Breast epithelium (tissue), 3 donors: ENCODE measurements around the gene PNMT.

Experiments used
- POLR2A ChIP-seq: fragments of 450-650 bp; IDR thresholded peaks from one replicate; pipeline ENCODE4 v1.6.1; 2016; ENCODE audit warnings: antibody characterized with exemption, mild to moderate bottlenecking, moderate library complexity
- POLR2AphosphoS5 ChIP-seq, 3 donors: sonication (generic); formaldehyde crosslinking; IDR thresholded peaks; one replicate each; pipeline ENCODE4 v1.6.1; 2017; ENCODE audit warnings: antibody characterized with exemption in 3 of 3
- TF ChIP-seq, protein P1 (sequence below), 3 donors: fragments of 450-650 bp; IDR thresholded peaks; one replicate each; pipeline ENCODE4 v1.5.1; 2016 to 2017; ENCODE audit warnings: antibody characterized with exemption in 3 of 3, mild to moderate bottlenecking in 3 of 3, moderate library complexity in 3 of 3

- TF ChIP-seq, protein P1, sequence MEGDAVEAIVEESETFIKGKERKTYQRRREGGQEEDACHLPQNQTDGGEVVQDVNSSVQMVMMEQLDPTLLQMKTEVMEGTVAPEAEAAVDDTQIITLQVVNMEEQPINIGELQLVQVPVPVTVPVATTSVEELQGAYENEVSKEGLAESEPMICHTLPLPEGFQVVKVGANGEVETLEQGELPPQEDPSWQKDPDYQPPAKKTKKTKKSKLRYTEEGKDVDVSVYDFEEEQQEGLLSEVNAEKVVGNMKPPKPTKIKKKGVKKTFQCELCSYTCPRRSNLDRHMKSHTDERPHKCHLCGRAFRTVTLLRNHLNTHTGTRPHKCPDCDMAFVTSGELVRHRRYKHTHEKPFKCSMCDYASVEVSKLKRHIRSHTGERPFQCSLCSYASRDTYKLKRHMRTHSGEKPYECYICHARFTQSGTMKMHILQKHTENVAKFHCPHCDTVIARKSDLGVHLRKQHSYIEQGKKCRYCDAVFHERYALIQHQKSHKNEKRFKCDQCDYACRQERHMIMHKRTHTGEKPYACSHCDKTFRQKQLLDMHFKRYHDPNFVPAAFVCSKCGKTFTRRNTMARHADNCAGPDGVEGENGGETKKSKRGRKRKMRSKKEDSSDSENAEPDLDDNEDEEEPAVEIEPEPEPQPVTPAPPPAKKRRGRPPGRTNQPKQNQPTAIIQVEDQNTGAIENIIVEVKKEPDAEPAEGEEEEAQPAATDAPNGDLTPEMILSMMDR (IDR thresholded peaks at IDR 0.05): no peak
- no peak for TF ChIP-seq POLR2AphosphoS5 (IDR thresholded peaks at IDR 0.05)
- TF ChIP-seq POLR2A: no peak
Observed at GRCh38 chr17:39639043-39639442, 29.2 kb upstream of the PNMT start.
